AG04450 (cell line): Measurements from ENCODE around the gene MIB2. TPM values are rescaled to one million over a fixed set of nuclear protein-coding genes. Genes with fewer than 3 reads are reported as not detected.
A peak's percentile ranks its signal among the peaks of the same experiment; 100 is the strongest.
"Not testable (repeated sequence)": the region's sequence is repeated elsewhere in the genome, so short reads cannot be mapped to it uniquely, and the experiment has no call there.

Experiments used
- CTCF ChIA-PET: fragments of 300-600, 350-600 bp; formaldehyde crosslinking; extraction: SDS; loops from one replicate; lab custom pipeline; 2022; ENCODE audit warnings: antibody characterized with exemption, inconsistent platforms; lab: Charles Lee
- POLR2A ChIA-PET: fragments of 350-600 bp; formaldehyde crosslinking; extraction: SDS; loops from one replicate; lab custom pipeline; 2021; ENCODE audit warnings: antibody characterized with exemption, inconsistent platforms; lab: Yijun Ruan, JAX
- DNase-seq: peaks from one replicate; pipeline ENCODE4 v3.0.0-alpha.2; 2011; ENCODE audit warnings: low read depth, low spot score
- H3K27ac ChIP-seq: one replicate; pipeline ENCODE4 v1.5.1; 2012; ENCODE audit warnings: low read depth, low read length, control low read depth
- H3K27me3 ChIP-seq: one replicate; pipeline ENCODE4 v1.6.0; 2012; ENCODE audit warnings: low read length; ENCODE audit not compliant: control insufficient read depth, insufficient read depth
- H3K4me3 ChIP-seq: 2 replicates; pipeline ENCODE4 v1.5.1; 2011; ENCODE audit warnings: mild to moderate bottlenecking, low read depth, low read length, control low read depth
- H3K9me3 ChIP-seq: 2 replicates; pipeline ENCODE4 v1.5.1; 2012; ENCODE audit warnings: low read length; ENCODE audit not compliant: control insufficient read depth, insufficient read depth
- polyA plus RNA-seq: library from polyadenylated mRNA; depleted of rRNA; stranded (reverse); fragments of >200 nt; gene quantifications from 2 replicates; pipeline ENCODE4 v1.2.3, GENCODE V29; 2011
- TF ChIP-seq, protein P1 (sequence below): IDR thresholded peaks from 2 replicates; pipeline ENCODE4 v1.5.1; 2011; ENCODE audit warnings: low read depth, low read length, control low read depth, inconsistent platforms

Gene MIB2
- polyA plus RNA-seq, 1 experiment = 9.4 TPM

DNA sequence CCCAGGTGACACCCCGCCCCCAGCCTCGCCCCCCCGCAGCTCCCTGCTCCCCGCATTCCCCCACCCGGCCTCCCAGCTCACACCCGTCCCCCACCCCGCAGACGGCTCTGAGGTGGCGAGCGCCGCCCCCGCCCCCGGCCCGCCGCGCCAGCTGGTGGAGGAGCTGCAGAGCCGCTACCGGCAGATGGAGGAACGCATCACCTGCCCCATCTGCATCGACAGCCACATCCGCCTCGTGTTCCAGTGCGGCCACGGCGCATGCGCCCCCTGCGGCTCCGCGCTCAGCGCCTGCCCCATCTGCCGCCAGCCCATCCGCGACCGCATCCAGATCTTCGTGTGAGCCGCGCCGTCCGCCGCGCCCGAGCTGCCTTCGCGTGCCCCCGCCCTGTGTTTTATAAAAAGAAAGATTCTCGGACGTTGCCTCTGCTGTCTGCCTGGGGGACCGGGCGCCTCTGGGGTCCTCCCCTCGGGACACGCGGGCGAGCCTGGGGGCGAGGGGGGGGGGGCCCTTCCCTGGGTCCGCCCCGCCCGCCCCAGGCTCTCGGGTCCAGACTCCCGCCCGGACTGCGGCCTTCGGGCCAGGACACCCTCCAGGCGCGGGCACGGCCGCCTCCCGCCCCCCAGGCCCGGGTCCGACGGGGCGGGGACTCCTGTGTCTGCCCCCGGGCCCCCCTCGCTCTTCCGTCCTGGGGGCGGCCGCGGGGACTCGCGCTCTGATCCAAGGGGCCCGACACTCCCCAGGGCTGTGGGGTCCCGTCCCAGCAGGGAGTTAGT lies 15.1 kb downstream of the MIB2 start:
- Histone ChIP-seq H3K27ac (no peak overlapping the region), H3K4me3 (no peak overlapping the region), H3K9me3 (no peaks in the 10 kb centered on the region; the same call in 1 of the 2 replicates), H3K27me3 (peaks cover 3% of the 10 kb centered on the region)
- TF ChIP-seq, protein P1, sequence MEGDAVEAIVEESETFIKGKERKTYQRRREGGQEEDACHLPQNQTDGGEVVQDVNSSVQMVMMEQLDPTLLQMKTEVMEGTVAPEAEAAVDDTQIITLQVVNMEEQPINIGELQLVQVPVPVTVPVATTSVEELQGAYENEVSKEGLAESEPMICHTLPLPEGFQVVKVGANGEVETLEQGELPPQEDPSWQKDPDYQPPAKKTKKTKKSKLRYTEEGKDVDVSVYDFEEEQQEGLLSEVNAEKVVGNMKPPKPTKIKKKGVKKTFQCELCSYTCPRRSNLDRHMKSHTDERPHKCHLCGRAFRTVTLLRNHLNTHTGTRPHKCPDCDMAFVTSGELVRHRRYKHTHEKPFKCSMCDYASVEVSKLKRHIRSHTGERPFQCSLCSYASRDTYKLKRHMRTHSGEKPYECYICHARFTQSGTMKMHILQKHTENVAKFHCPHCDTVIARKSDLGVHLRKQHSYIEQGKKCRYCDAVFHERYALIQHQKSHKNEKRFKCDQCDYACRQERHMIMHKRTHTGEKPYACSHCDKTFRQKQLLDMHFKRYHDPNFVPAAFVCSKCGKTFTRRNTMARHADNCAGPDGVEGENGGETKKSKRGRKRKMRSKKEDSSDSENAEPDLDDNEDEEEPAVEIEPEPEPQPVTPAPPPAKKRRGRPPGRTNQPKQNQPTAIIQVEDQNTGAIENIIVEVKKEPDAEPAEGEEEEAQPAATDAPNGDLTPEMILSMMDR = no peak
- POLR2A ChIA-PET = interaction anchor here (2.7 kb wide), 1 partner anchor 15 kb away, joined by 12 read pairs; the partner anchor contains the start of gene MIB2
- no peak for DNase-seq
- CTCF ChIA-PET = no interaction called here

DNA sequence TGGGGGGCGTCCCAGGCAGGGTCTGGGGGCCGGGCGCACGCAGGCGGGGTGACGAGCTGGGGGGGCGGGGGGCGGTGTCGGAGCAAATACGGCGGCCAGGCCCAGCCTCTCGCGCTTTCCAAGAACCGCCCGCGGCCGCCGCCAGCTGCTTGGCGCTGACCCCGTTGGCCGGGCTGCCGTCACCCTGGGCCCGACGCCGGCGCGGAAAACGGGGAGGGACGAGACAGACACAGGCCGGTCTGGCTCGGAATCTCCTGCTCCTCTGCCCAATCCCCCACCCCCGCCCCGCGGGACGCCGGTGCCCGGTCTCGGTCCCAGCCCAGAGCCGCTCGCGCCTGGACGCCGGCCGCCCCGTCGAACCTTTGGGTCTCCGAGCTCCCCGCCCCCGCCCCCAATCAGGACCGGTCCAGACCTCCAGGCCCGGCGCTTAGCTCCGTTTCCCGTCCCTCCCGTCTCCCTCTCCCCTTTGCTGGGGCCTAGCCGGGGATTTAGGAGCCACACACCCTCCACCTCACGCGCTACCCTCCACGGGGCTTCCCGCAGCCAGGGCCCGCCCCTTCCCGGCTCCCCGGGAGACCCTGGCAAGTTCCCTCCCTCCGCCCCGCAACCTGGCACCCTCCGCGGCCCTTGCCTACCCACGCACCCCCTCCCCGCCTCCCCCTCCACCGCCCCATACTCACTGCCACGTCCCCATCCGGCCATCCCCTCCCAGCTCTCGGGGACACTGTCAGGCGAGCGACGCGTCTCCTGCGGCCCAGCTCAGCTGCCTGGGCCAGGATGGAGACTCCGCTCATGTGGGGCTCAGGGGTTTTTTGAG lies 15.9 kb downstream of the MIB2 start:
- CTCF ChIA-PET = no interaction called here
- TF ChIP-seq, protein P1 = no peak
- no peak for DNase-seq

DNA sequence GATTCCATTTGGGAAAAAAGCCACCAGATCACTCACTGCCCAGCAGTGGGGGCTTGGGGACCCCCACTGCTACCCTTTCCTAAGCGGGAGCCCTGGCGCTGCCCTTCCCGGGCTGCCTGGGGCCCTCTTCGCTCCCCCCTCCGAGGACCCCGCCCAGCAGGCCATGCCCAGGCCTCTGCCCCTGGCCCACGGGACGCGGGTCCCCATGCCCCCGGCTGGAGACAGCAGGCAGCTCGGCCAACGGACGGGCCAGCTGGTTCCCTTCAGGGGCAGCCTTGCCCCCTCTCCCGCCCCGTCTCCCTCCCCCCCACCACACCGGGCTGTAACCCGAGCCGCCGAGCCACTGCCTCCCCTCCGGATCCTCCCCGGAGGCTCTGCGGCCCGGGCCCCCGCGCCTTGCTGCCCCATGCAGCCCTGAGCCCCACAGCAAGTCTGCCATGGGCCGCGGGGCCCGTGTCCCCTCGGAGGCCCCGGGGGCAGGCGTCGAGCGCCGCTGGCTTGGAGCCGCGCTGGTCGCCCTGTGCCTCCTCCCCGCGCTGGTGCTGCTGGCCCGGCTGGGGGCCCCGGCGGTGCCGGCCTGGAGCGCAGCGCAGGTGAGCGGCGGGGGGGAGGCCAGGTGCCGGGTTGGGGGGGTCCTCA lies 16.6 kb downstream of the MIB2 start, which contains the start of gene MMP23B:
Gene MMP23B, plus strand, starts transcription at position 392 of the 639 bp plus-strand sequence. Its CDS starts 46 bp downstream, at position 438.
- ChIA-PET POLR2A (interaction anchor here (0.6 to 2.7 kb wide), 3 partner anchors 17 to 216 kb away, joined by 3 to 12 read pairs (median 4); partner anchors contain the start of gene MIB2), CTCF (no interaction called here)
- Histone ChIP-seq H3K27ac (no peak within 1 kb of the TSS), H3K27me3 (peaks cover 3% of the 10 kb centered on the region), H3K9me3 (no peaks in the 10 kb centered on the region; the same call in 1 of the 2 replicates), H3K4me3 (peak within 1 kb of the TSS; percentile 36; the same call in 1 of the 2 replicates)
- DNase-seq = no peak
- TF ChIP-seq, protein P1 = no peak

More for the DNA sequence above, 15.9 kb downstream of the MIB2 start:
- no peak overlapping the region for H3K4me3 ChIP-seq
- no peaks in the 10 kb centered on the region; the same call in 1 of the 2 replicates for H3K9me3 ChIP-seq
- peaks cover 3% of the 10 kb centered on the region for H3K27me3 ChIP-seq
- no peak overlapping the region for H3K27ac ChIP-seq
- POLR2A ChIA-PET = interaction anchor here (0.6 to 2.7 kb wide), 3 partner anchors 16 to 215 kb away, joined by 3 to 12 read pairs (median 4); partner anchors contain the start of gene MIB2

DNA sequence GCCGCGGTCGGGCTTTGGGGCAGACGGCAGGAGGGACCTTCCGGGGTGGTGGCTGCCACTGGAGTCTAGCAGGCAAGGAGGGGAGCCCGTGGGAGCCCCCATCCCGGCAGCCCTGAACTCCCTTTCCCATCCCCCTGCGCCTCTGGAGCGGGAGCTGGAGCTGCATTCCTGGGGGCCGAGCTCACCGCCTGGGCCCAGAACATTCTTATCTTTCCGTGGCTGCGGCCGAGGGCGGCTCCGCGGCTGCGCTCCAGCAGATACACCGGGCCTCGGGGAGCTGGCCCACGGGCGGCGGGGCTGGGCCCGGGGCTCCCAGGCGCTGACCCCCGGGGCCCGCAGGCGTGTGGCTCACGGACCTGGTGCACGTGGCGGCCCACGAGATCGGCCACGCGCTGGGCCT lies 18.1 kb downstream of the MIB2 start:
- H3K4me3 ChIP-seq, POLR2A ChIA-PET, H3K27ac ChIP-seq, H3K9me3 ChIP-seq, H3K27me3 ChIP-seq, DNase-seq, CTCF ChIA-PET: not testable (repeated sequence)

DNA sequence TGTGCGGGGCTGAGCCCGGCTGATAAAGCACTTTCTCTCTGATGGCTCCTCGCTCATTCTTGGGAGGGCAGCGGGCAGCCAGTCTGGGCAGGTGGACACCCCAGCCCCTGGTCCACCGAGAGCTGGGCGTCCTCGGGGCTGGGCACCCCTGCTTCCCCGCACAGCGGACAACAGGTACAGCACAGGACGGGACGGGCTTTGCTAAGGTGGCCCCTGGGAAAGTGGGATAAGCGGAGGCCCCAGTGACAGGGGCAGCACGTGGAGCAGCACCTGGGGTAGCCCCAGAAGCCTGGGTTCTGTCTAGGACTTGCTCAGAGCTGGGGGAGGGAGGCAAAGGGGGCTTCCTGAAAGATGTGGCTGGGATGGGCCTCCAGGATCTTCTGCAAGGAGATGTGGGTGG lies 19.3 kb downstream of the MIB2 start:
- POLR2A ChIA-PET, DNase-seq, H3K27ac ChIP-seq, H3K27me3 ChIP-seq, CTCF ChIA-PET, H3K4me3 ChIP-seq, H3K9me3 ChIP-seq: not testable (repeated sequence)

DNA sequence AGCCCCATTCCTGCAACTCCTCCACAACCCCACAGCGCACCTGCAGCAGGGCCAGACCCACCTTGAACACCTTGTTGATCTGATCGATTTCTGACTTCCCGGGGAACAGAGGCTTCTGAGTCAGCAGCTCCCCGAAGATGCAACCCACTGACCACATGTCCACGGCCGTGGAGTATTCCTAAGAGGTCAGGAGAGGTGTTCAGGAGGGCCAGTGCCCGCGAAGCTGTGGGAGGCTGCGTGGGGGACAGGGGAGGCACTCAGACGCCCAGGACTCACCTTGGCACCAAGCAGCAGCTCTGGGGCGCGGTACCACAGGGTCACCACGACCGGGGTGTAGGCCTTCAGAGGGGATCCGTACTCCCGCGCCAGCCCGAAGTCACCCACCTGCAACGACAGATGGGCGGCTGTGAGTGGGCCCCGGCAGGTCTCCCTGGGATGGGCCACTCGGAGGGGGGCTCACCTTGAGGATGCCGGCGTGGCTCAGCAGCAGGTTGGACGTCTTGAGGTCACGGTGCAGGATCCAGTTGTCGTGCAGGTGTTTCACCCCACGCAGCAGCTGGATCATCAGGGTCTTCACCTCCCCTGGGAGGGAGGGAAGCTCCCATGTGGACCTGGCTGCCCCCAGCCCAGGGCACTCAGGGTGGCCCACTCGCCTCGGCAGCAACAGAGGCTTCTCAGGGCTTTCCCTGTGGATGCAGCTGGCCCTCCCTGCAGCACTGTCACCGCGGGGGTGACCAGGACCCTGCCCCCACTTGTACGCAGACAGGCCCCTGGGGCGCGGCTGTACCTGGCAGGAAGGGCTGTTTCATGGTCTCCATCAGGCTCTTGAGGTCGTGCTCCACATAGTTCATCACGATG lies 21.6 kb downstream of the MIB2 start:
- H3K27ac ChIP-seq, DNase-seq, H3K27me3 ChIP-seq, CTCF ChIA-PET, POLR2A ChIA-PET, H3K4me3 ChIP-seq, H3K9me3 ChIP-seq: not testable (repeated sequence)

DNA sequence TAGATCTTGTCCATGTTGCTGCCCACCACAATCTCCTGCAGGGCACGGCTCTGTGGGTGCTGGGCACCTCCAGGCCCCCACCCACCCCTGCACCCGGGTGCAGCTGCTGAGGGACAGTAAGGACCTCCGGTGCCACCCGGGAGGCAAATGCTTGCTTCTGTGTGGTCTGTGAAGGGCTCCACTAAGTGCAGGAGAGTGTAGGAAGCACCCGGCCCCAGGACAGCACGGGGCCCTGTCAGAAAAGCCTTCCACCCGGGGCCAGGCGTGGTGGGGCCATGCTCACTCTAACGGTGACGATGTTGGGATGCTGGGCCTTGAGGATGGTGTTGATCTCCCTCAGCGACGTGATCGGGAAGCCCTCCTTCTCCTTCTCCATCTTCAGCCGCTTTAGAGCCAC lies 22.2 kb downstream of the MIB2 start:
- DNase-seq, H3K27ac ChIP-seq, CTCF ChIA-PET, H3K4me3 ChIP-seq, POLR2A ChIA-PET, H3K27me3 ChIP-seq, H3K9me3 ChIP-seq: not testable (repeated sequence)

DNA sequence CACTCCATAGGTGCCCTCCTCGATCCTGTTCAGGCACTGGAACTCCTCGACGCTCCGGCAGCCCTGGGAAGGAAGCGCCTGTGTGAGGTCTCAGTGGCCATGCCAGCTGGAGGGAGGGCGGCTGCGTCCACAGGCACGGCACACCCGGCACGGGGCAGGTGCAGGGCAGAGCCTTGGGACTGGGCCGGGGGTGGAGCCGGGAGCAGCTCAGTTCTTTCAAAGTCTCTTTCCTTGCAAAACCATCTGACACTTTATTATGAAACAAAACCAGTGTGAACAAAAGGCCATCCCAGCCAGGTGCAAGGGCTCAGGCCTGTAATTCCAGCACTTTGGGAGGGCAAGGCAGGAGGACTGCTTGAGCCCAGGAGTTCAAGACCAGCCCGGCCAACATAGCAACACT lies 23.2 kb downstream of the MIB2 start:
- H3K4me3 ChIP-seq, H3K27me3 ChIP-seq, DNase-seq, H3K9me3 ChIP-seq, POLR2A ChIA-PET, CTCF ChIA-PET, H3K27ac ChIP-seq: not testable (repeated sequence)
